Measurements from ENCODE around the gene PTPRE. TPM values are rescaled to one million over a fixed set of nuclear protein-coding genes. Genes with fewer than 3 reads are reported as not detected.

Gene PTPRE
- total RNA-seq, 3 donors from 2014 or later (not counting 1 experiment from before 2014, with no cell fraction given) = 274 to 280 (median 275) TPM

- Mint-ChIP-seq H3K4me1 (no peaks in the 10 kb centered on the region), H3K27me3 (ENCODE audit: low read depth in 2 of 2) (peaks cover 20 to 38% of the 10 kb centered on the region in 2 donors), H3K27ac (no peak overlapping the region), H3K36me3 (no peaks in the 10 kb centered on the region), H3K4me3 (no peak overlapping the region), H3K9me3 (no peaks in the 10 kb centered on the region)
- no peak for TF ChIP-seq CTCF (IDR thresholded peaks at IDR 0.05)
- H3K27me3 ChIP-seq (ENCODE audit: control insufficient read depth, insufficient read depth, low read length) = no peaks in the 10 kb centered on the region
- DNase-seq = no peak
- WGBS (ENCODE audit: insufficient coverage) = 80% methylated on average over 23 of the region's 23 CpGs
- intact Hi-C loops (cut with micrococcal nuclease) = no loop called here
- no peaks in the 10 kb centered on the region for H3K9me3 ChIP-seq (ENCODE audit: control insufficient read depth, insufficient read depth, low read length)
- no peaks in the 10 kb centered on the region for H3K36me3 ChIP-seq (ENCODE audit: control insufficient read depth, insufficient read depth, low read length)
- no peak overlapping the region for H3K4me3 ChIP-seq (ENCODE audit: low read length)
- no peak for ATAC-seq
- H3K4me1 ChIP-seq (ENCODE audit: control insufficient read depth, insufficient read depth, low read length) = no peaks in the 10 kb centered on the region
- H3K27ac ChIP-seq (ENCODE audit: low read length) = no peak overlapping the region
These were observed 34.7 kb upstream of the PTPRE start for GRCh38 chr10:127872011-127872761.

- DNase-seq (no peak), ATAC-seq (no peak)
- Histone ChIP-seq H3K27me3 (ENCODE audit: control insufficient read depth, insufficient read depth, low read length) (no peaks in the 10 kb centered on the region), H3K36me3 (ENCODE audit: control insufficient read depth, insufficient read depth, low read length) (no peaks in the 10 kb centered on the region), H3K27ac (ENCODE audit: low read length) (no peak overlapping the region), H3K9me3 (ENCODE audit: control insufficient read depth, insufficient read depth, low read length) (no peaks in the 10 kb centered on the region), H3K4me1 (ENCODE audit: control insufficient read depth, insufficient read depth, low read length) (no peaks in the 10 kb centered on the region), H3K4me3 (ENCODE audit: low read length) (no peak overlapping the region)
- no peak for TF ChIP-seq CTCF (IDR thresholded peaks at IDR 0.05)
- intact Hi-C loops (cut with micrococcal nuclease) = no loop called here
- H3K27me3 Mint-ChIP-seq (ENCODE audit: low read depth in 2 of 2) = peaks cover 20 to 40% of the 10 kb centered on the region in 2 donors
- H3K27ac Mint-ChIP-seq = no peak overlapping the region
- no peaks in the 10 kb centered on the region for H3K4me1 Mint-ChIP-seq
- H3K36me3 Mint-ChIP-seq = no peaks in the 10 kb centered on the region
- no peak overlapping the region for H3K4me3 Mint-ChIP-seq
- 79% methylated on average over 12 of the region's 12 CpGs for WGBS (ENCODE audit: insufficient coverage)
- H3K9me3 Mint-ChIP-seq = no peaks in the 10 kb centered on the region
These were observed 33.9 kb upstream of the PTPRE start for GRCh38 chr10:127872871-127873600.

- no peaks in the 10 kb centered on the region for H3K4me1 Mint-ChIP-seq
- H3K27me3 Mint-ChIP-seq (ENCODE audit: low read depth in 2 of 2) = peaks cover 20 to 38% of the 10 kb centered on the region in 2 donors
- no peak for TF ChIP-seq CTCF (IDR thresholded peaks at IDR 0.05)
- ATAC-seq (no peak), DNase-seq (no peak)
- no peaks in the 10 kb centered on the region for H3K9me3 Mint-ChIP-seq
- Histone ChIP-seq H3K36me3 (ENCODE audit: control insufficient read depth, insufficient read depth, low read length) (no peaks in the 10 kb centered on the region), H3K4me3 (ENCODE audit: low read length) (no peak overlapping the region), H3K27ac (ENCODE audit: low read length) (no peak overlapping the region), H3K27me3 (ENCODE audit: control insufficient read depth, insufficient read depth, low read length) (no peaks in the 10 kb centered on the region), H3K9me3 (ENCODE audit: control insufficient read depth, insufficient read depth, low read length) (no peaks in the 10 kb centered on the region), H3K4me1 (ENCODE audit: control insufficient read depth, insufficient read depth, low read length) (no peaks in the 10 kb centered on the region)
- intact Hi-C loops (cut with micrococcal nuclease) = no loop called here
- H3K4me3 Mint-ChIP-seq = no peak overlapping the region
- 86% methylated on average over 11 of the region's 11 CpGs for WGBS (ENCODE audit: insufficient coverage)
- no peaks in the 10 kb centered on the region for H3K36me3 Mint-ChIP-seq
- H3K27ac Mint-ChIP-seq = no peak overlapping the region
These were observed 32.9 kb upstream of the PTPRE start for GRCh38 chr10:127873901-127874470.
